Posterior vena cava (tissue), 2 donors: ENCODE data around the gene GABRA4. TPM values are rescaled to one million over a fixed set of nuclear protein-coding genes. Genes with fewer than 3 reads are reported as not detected.

Experiments used
- DNase-seq: peaks from one replicate; pipeline ENCODE4 v3.0.0-alpha.2; 2020; ENCODE audit warnings: low spot score
- intact Hi-C, 2 donors: fragments of 100-400 bp; cut with DNase I; formaldehyde crosslinking; loops; one replicate each; pipeline versions ENCODE4 v1.14.1 to v1.14.2; 2022 to 2023
- total RNA-seq, 2 donors: library from RNA; stranded (reverse); fragmentation: NEBNext Ultra II Directional; extraction: Animal tissue kit (Norgen Biotek cat#: 25700); gene quantifications; one replicate each; pipeline ENCODE4 v1.2.1, GENCODE V29; 2021
- donor health status: DM: yes; HTN: yes; CAD: no.
- donor health status: DM: yes; HTN: yes; CAD: no.

The GABRA4 gene
- total RNA-seq, 2 donors from 2014 or later: not detected

- intact Hi-C loops: no loop called here
- no peak for DNase-seq
Observed at GRCh38 chr4:46984781-46985180, 8.6 kb downstream of the GABRA4 start.

- intact Hi-C loops: no loop called here
- no peak for DNase-seq
Observed at GRCh38 chr4:46980851-46981250, 12.5 kb downstream of the GABRA4 start.

GRCh38 chr4:46979726-46980125, 13.7 kb downstream of the GABRA4 start:
- intact Hi-C loops: no loop called here
- no peak for DNase-seq

GRCh38 chr4:46979283-46979682, 14.1 kb downstream of the GABRA4 start:
- no peak for DNase-seq
- intact Hi-C loops: no loop called here

GRCh38 chr4:46977245-46977644, 16.1 kb downstream of the GABRA4 start:
- intact Hi-C loops: no loop called here

GRCh38 chr4:46975812-46976553, 17.4 kb downstream of the GABRA4 start:
- intact Hi-C loops: no loop called here
- DNase-seq: no peak

More at GRCh38 chr4:46977245-46977644, 16.1 kb downstream of the GABRA4 start:
- DNase-seq: no peak

GRCh38 chr4:46974891-46975543, 18.4 kb downstream of the GABRA4 start:
- intact Hi-C loops: no loop called here
- DNase-seq: no peak

GRCh38 chr4:46968847-46969246, 24.5 kb downstream of the GABRA4 start:
- intact Hi-C loops: no loop called here
- no peak for DNase-seq

GRCh38 chr4:46967631-46968030, 25.8 kb downstream of the GABRA4 start:
- intact Hi-C loops: no loop called here
- DNase-seq: no peak

- intact Hi-C loops: no loop called here
- no peak for DNase-seq
Observed at GRCh38 chr4:46958742-46959488, 34.5 kb downstream of the GABRA4 start.

- intact Hi-C loops: no loop called here
- no peak for DNase-seq
Observed at GRCh38 chr4:46956451-46956850, 36.9 kb downstream of the GABRA4 start.

GRCh38 chr4:46955601-46956000, 37.8 kb downstream of the GABRA4 start:
- intact Hi-C loops: no loop called here
- DNase-seq: no peak

- DNase-seq: no peak
- intact Hi-C loops: no loop called here
Observed at GRCh38 chr4:46954643-46955042, 38.7 kb downstream of the GABRA4 start.

- DNase-seq: no peak
- intact Hi-C loops: no loop called here
Observed at GRCh38 chr4:46953564-46953963, 39.8 kb downstream of the GABRA4 start.

- no peak for DNase-seq
- intact Hi-C loops: no loop called here
Observed at GRCh38 chr4:46952451-46952850, 40.9 kb downstream of the GABRA4 start.

- intact Hi-C loops: no loop called here
- DNase-seq: no peak
Observed at GRCh38 chr4:46950826-46951225, 42.6 kb downstream of the GABRA4 start.

GRCh38 chr4:46949822-46950221, 43.6 kb downstream of the GABRA4 start:
- intact Hi-C loops: no loop called here

GRCh38 chr4:46947541-46947940, 45.8 kb downstream of the GABRA4 start:
- intact Hi-C loops: no loop called here
- DNase-seq: no peak

More at GRCh38 chr4:46949822-46950221, 43.6 kb downstream of the GABRA4 start:
- DNase-seq: no peak

- intact Hi-C loops: no loop called here
- no peak for DNase-seq
Observed at GRCh38 chr4:46946919-46947536, 46.4 kb downstream of the GABRA4 start.

- intact Hi-C loops: no loop called here
Observed at GRCh38 chr4:46945062-46945461, 48.3 kb downstream of the GABRA4 start.

More at GRCh38 chr4:46945062-46945461, 48.3 kb downstream of the GABRA4 start:
- DNase-seq: no peak
